Measurements from ENCODE around the gene DLG2. TPM values are rescaled to one million over a fixed set of nuclear protein-coding genes. Genes with fewer than 3 reads are reported as not detected.

The DLG2 gene
- total and polyA plus RNA-seq, 2 of the 8 experiments (the other 6 are each of a cell fraction or from before 2014, with no cell fraction given), result 1.7 to 14.3 TPM

- no peak for TF ChIP-seq POLR2AphosphoS5 (IDR thresholded peaks at IDR 0.05; ENCODE audit: low read depth, low read length)
- no peak for TF ChIP-seq TEAD4 (IDR thresholded peaks at IDR 0.05; ENCODE audit: low read depth, low read length)
- TF ChIP-seq PHF8 (conservative IDR thresholded peaks at IDR 0.05; ENCODE audit: low read depth, low read length), result no peak
Observed at GRCh38 chr11:84837402-84838069, 789.6 kb downstream of the DLG2 start (continued).
